Stimulated activated naive CD4-positive, alpha-beta T cell treated with Interleukin-2 at 50 U/mL for 16 hours (primary cell): ENCODE measurements around the gene KRTAP10-6.
"Not testable (repeated sequence)": the region's sequence is repeated elsewhere in the genome, so short reads cannot be mapped to it uniquely, and the experiment has no call there.

Experiments
- DNase-seq: peaks from one replicate; lab custom pipeline; 2025; lab: John Stamatoyannopoulos, UW

KRTAP10-6 gene

DNA sequence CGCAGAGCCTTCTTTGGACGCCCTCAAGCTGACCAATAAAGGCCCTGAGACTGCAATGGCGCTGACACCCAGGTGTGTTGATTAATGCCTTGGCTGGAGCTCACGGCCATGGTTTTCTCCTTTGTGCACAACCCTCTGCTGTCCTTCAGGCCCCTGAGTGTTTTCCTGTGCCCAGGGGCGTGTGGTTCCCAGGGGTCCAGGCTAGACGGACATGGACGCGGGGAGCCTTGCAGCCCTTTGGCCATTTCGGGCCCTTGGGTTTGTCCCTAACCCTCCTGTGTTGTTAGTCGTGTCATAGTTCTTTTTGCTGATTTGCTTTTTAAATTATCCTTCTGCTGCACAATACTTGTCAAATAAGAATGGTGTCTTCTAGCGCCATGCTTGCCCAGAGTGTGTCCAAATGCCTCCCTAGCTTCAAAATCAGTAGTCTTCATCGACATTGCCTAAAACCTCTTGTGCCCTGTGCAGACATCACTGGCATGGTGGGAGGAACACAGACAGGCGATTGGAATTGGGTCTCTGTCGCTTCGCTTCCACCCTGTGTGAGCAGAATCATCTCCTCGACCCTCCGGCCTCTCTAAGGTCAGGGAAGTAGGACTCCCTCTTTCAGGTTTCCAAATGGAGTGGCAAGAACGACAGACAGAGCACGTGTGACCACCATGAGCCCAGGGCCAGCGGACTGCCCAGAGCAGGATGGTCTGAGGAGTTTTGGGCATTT is 16.8 kb downstream of the KRTAP10-6 start:
- DNase-seq, result no peak

DNA sequence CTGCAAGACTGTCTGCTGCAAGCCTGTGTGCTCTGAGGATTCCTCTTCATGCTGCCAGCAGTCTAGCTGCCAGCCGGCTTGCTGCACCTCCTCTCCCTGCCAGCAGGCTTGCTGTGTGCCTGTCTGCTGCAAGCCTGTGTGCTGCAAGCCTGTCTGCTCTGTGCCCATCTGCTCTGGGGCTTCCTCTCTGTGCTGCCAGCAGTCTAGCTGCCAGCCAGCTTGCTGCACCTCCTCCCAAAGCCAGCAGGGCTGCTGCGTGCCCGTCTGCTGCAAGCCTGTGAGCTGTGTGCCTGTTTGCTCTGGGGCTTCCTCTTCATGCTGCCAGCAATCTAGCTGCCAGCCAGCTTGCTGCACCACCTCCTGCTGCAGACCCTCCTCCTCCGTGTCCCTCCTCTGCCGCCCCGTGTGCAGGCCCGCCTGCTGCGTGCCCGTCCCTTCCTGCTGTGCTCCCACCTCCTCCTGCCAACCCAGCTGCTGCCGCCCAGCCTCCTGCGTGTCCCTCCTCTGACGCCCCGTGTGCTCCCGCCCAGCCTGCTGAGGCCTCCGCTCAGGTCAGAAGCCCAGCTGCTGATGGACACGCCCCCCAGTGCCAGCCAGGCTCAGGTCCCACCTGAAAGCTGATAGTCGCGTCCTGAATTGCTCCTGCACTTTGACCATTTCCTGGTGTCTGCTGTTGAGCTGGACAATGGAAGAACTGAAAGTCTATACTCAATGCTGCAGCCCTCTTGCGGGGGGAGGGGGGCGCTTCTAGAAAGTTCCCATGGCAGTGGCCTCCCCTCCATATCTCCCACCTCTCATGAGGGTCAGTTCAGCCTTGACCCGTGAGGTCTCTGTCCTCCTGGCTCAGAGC is 17.6 kb downstream of the KRTAP10-6 start:
- DNase-seq, result no peak

DNA sequence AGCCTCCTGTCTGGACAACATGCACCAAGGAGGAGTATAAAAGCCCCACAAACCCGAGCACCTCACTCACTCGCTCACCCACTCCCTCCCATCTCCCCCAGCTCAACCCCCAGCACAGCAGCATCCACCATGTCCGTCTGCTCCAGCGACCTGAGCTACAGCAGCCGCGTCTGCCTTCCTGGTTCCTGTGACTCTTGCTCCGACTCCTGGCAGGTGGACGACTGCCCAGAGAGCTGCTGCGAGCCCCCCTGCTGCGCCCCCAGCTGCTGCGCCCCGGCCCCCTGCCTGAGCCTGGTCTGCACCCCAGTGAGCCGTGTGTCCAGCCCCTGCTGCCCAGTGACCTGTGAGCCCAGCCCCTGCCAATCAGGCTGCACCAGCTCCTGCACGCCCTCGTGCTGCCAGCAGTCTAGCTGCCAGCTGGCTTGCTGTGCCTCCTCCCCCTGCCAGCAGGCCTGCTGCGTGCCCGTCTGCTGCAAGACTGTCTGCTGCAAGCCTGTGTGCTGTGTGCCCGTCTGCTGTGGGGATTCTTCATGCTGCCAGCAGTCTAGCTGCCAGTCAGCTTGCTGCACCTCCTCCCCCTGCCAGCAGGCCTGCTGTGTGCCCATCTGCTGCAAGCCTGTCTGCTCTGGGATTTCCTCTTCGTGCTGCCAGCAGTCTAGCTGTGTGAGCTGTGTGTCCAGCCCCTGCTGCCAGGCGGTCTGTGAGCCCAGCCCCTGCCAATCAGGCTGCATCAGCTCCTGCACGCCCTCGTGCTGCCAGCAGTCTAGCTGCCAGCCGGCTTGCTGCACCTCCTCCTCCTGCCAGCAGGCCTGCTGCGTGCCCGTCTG is 18.5 kb downstream of the KRTAP10-6 start, which contains the start of gene KRTAP10-4:
Gene KRTAP10-4 (plus strand): TSS at position 100 of the 827 bp plus-strand sequence. CDS start 30 bp downstream, at position 130.
- not testable (repeated sequence) for DNase-seq

DNA sequence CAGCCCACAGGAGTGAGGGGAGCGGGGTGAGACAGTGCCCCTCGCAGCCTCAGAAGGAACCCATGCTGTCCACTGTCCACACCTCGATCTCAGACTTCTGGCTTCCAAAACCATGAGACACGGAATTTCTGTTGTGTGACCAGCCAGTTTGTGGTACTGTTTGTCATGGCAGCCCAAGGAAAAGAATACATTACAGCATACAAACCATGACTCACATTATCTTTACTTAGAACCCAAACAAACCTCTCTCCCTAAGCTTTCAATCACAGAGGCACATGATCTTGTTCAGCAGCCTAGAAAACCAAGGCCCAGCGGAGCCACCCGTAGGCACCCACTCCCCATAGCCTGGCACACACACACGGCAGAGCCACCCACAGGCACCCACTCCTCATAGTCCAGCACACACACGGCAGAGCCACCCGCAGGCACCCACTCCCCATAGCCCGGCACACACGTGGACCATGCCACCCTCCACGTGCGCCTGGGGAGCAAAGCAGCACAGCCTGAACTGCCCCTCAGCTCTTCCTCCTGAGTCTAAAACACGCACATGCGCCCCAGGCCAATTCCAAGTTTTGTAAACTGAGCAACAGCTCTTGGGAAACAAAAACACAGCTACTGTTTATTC is 19.2 kb downstream of the KRTAP10-6 start:
- no peak for DNase-seq

DNA sequence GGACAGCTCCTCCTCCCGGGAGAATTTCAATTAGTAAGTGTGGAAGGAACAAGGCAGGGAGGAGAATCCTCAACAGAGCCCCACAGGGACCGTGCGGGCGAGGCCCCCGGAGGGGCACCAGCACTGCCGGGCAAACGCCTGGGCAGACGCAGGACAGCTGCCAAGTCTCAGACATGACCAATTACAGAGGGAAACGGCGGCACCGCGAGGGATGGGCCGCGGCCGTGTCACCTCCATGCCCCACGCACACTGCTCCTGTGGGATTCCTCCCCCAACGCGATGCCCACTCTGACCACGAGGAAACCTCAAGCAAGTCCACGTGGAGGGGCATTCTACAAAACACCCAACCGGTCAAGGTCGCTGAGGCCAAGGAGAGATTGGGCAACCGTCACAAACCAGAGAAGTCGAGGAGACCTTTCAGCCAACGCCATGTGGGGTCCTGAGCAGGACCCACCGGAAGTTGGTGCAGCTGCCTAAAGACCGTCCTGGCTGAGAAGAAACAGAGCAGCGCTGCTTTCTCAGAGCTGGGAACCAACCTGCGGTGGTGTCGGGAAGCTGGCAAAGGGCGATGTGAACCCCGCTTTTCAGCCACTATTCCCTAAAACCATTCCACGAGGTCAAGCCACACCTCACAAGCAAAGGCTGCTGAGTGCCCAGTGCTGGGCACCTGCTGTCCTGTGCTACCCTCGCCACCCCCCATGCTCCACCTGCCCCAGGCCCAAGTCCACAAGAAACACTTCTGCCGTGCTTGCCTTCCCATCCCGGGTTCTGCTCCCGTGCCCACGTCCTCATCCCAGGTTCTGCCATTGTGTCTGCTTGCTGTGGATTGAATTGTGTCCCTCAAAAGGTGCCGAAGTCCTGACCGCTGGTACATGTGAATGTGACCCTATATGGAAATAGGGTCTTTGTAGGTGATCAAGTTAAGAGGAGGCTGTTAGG is 20.2 kb downstream of the KRTAP10-6 start:
- DNase-seq, result no peak

DNA sequence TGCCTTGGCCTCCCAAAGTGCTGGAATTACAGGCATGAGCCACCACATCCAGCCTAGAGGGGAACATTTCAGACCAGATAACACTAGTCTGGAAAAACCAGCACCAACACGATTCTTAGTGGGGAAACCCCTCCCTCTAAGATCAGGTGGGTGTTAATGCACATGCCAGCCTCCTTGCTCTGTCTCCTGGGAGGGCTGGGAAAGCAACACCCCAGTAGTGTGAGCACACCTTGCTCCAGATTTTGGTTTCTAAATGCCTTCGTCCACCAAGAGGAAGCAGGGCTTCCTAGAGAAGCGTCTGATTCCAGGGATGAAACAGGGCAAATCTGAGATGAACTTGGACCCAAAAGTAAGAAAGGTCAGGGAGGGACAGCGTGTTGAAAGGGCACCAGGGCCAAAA is 21.0 kb downstream of the KRTAP10-6 start:
- DNase-seq, result no peak

DNA sequence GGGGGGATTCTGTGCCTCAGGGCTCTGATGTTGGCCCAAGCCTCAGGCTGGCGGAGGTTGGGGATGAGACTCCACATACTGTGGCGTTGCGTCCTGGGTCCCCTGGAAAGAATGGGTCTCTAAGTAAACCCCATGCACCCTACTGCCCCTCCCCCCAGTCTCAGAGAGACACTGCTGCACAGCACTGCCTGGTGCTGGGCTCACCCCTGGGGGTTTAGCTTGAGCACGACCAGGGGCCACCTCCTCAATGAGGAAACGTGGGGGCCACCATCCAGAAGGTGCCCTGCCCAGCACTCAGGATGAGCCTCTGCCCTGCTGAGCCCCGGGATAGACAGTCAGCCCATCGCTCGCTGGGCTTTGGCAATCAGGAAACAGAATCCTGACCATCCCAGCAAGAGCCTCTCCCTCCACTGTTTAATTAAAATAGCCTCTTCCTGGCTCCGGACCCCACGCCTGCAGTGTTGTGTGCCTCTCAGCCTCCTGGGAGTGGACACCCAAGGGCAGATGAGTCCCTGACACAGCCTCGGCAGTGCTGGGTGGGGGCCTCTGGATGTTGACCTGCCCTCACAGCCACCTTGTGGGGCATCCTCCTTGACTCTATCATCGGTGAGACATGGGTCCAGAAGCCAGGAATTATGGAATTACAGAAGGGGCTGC is 22.3 kb downstream of the KRTAP10-6 start:
- no peak for DNase-seq

DNA sequence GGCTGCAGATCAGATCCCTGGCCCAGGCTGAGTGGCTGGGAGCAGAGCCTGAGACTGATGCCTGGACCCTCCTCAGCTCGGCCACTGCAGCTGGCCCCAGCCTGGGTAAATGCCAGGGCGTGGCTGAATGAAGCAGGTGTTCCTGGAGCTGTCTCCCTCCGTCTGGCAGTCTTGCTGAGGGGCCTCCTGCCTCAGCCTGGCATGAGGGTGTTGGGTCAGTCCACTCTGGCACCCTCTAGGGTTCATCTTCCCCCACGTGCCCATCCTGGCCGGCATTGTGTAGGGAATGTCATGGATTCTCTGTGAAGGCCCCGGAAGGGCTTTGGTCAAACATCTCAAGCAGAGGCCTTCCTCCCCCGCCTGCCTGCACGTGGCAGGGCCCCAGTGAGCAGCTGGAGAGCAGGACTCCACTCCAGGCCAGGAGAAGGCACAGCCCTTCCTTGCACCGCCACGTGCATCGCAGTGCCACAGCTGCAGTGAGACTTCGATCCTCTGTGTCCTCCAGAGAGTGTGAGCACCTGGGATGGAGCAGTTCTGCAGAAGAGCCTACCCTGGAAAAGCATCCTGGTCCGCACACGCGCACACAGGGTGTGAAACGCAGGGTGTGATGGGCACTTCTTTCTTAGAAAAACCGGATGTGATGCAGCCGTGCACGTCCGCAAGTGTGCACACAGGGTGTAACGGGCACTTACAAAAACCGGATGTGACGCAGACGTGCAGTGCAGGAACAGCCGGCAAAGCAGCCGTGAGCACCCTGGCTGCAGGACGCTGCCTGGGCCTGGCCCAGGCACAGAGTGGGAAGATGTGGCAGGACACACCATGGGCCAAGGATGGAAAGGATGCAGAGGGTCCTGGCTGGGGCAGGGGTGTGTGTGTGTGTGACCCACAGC is 23.4 kb downstream of the KRTAP10-6 start:
- DNase-seq, result no peak

DNA sequence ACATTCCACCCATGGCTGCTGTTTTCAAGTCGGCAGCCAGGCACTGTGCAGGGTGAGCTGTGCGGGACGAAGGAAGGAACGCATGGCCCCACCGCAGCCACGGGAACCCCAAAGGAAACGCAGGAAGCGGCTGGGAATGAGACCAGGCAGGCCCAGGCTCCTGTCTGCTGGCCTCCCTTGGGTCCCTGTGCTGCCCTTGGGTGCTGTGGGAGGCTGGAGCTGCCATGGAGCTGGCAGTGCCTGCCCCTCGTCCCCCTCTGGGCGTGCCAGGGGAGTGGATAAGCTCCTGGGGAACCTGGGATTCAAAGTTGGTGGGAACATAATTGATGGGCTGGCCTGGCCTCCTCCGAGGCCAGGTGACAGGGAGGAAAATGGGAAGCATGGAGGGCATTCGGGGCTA is 24.0 kb downstream of the KRTAP10-6 start:
- DNase-seq, result no peak

DNA sequence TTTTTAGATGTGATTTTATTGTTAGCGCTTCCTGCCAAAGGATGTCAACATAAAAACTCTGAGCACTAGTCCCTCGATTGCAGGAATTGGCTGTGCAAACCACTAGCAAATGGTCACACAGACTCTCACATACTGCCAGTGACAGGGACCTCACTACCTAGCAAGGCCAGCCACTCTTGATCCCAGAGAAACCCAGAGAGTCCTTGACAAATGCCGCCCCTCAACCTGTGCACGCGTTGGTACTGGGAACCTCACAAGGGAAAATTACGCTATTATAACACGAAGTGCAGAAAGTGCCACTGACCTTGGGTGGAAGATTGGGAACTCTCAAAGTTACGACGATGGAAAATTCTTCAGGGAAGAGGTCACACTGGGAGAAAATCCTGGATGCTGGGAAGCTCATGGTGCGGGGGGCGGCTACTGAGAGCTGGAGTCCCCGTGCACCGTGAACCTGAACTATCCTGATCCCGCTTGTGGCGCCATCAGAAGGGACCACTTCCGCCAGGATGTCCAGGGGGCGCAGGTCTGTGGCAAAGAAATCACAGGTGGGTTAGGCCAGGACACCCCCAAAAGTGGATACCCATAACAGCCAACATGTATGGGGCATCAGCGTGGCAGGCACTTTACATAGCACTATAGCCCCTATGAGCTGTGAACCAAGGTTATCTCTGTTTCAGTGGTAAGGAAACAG is 24.7 kb downstream of the KRTAP10-6 start:
- no peak for DNase-seq

DNA sequence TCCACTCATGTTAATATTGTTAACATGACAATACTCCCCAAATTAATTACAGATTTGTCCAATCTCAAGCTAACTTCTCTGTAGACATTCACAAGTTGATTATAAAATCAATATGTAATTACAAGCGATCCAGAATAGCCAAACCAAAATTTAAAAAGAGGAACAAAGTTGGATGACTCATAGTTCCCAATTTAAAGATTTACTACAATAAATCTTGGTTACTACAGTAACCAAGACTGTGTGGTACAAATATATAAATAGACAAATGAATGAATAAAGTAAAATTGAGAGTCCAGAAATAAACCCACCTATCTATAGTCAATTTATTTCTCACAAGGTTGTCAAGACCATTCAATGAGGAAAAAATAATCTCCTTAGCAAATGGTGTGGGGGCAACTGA is 25.9 kb downstream of the KRTAP10-6 start:
- no peak for DNase-seq

DNA sequence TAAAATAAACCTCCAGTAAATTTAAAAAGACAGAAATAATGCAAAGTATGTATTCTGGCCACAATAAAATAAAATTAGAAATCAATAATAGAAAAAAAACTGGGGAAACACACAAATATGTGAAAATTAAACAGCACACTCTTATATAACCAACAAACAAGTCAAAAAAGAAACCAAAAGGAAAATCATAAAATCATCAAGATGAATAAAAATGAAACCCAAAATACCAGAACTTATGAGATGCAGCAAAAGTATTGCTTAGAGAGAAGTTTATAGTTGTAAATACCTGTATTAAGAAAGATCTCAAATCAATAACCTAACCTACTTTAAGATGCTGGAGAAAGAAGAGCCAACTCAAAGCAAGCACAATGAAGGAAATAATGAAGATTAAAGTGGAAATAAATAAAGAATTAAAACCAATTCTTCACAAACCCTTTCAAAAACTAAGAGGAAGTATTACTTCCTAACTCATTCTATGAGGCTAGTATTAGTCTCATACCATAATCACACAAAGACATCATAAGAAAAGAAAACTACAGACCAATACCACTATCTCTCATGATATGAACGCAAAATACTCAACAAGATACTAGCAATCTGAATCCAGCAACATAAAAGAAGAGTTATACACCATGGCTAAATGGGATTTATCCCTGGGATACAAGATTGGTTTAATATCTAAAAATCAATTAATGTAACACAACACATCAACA is 27.3 kb downstream of the KRTAP10-6 start:
- DNase-seq, result no peak

DNA sequence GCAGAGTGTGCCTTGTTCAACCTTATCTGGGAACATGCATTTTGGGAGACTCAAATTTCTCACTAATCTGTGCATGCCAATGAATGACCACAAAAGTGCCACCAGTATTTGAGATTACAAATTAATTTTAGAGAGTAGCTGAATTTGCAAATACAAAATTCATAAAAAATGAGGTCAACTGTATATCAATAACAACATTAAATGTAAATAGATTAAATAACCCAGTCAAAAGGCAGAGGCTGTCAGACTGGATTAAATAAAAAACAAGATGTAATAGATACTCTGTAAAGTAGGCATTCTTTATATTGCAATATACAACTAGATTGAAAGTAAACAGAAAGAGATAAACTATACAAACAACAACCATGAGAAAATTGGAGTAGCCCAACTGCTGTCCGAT is 28.2 kb downstream of the KRTAP10-6 start:
- DNase-seq, result no peak

DNA sequence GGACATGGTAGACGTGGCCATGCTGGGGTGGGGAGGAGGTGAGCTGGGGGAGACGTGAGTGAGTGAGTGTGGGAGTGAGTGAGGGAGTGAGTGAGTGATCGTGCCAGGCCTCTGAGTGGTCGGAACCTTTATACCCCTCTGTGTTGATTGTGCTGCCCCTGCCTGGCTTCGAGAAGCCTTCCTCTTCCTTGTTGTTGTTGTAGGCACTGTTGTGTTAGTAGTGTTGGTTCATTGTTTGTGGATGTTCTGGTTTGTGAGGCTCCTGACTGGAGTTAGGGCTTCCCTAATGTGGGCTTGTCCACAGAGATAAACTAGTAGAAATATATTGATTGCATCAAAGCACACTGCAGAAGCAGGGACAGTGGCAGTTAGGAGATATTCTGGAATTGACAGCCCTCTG is 33.6 kb downstream of the KRTAP10-6 start, which contains the start of gene KRTAP10-3:
Gene KRTAP10-3 (minus strand): TSS at position 101 of the 400 bp plus-strand sequence. CDS start 80 bp downstream, at position 21.
- DNase-seq, result no peak

DNA sequence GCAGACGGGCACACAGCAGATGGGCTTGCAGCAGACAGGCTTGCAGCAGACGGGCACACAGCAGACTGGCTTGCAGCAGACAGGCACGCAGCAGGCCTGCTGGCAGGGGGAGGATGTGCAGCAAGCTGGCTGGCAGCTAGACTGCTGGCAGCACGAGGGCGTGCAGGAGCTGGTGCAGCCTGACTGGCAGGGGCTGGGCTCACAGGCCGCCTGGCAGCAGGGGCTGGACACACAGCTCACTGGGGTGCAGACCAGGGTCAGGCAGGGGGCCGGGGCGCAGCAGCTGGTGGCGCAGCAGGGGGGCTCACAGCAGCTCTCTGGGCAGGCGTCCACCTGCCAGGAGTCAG is 34.0 kb downstream of the KRTAP10-6 start:
- DNase-seq, result not testable (repeated sequence)

DNA sequence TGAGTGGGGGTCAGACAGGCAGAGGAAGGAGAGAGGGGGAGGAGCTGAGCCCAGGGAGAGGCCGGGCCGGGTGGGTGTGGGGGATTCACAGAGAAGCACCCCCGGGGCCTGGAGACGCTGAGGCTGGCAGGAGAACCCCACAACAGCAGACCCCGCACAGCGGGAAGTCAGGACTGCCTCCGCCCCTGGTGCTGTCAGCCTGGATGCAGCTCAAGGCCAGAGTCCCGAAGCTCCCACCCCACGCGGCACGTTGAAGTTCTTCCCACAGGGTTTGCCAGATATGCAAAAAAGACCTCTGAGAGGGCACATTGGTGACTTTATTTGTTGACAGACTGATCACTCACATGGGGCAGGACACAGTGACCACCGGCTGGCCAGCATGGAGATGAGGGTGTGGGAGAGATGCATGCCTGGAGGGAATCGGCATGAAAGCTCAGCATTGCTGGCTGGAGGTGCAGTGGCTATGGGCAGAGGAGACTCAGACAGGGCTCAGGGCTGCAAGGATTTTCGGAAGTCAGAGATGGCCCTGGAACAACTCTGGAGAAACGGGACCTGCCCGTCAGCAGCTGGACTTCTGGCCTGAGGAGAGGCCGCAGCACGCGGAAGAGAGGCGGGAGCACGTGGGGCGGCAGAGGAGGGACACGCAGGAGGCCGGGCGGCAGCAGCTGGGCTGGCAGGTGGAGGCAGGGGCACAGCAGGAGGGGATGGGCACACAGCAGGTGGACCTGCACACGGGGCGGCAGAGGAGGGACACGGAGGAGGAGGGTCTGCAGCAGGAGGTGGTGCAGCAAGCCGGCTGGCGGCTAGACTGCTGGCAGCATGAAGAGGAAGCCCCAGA is 34.6 kb downstream of the KRTAP10-6 start:
- DNase-seq, result no peak

DNA sequence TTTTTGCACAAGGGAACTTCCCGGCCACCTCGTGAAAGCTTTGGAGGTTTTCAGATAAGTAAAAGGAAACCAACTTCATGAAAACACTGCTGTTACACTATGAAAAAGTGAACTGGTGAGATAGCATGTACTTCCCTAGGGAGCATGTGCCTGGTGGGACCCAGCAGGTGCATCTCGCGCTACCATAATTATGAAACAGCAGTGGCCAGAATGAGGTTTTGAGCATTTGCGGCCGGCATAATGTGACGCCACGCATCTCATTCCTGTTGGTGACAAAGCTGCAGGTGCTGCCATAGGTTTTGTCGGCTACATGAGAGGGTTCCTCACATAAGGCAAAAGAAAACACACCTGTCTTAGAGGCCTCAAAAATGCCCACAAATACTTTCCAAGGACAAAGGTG is 35.4 kb downstream of the KRTAP10-6 start:
- no peak for DNase-seq
